GM12892 (cell line): Measurements from ENCODE around the gene MTFP1.

Experiments
- DNase-seq: peaks from one replicate; pipeline ENCODE4 v3.0.0; 2011; ENCODE audit not compliant: insufficient read length
- FAIRE-seq: peaks from 2 replicates; lab custom pipeline; 2011; peaks lifted over from hg19 to GRCh38; lab: Jason Lieb, UNC
- POLR2A ChIP-seq: IDR thresholded peaks from 2 replicates; pipeline ENCODE4 v1.6.1; 2011; ENCODE audit warnings: low read depth, low read length, control low read depth
- POLR2AphosphoS5 ChIP-seq: IDR thresholded peaks from 2 replicates; pipeline ENCODE4 v1.6.1; 2011; ENCODE audit warnings: low read depth, low read length, control low read depth
- TAF1 ChIP-seq: IDR thresholded peaks from 2 replicates; pipeline ENCODE4 v1.6.1; 2011; ENCODE audit warnings: low read depth, mild to moderate bottlenecking, control low read depth, low read length, borderline replicate concordance

The MTFP1 gene

GRCh38 chr22:30422481-30423300, 2.9 kb upstream of the MTFP1 start:
- no peak for DNase-seq
- TF ChIP-seq TAF1: no peak
- TF ChIP-seq POLR2AphosphoS5: no peak
- no peak for TF ChIP-seq POLR2A
- FAIRE-seq: no peak

DNA sequence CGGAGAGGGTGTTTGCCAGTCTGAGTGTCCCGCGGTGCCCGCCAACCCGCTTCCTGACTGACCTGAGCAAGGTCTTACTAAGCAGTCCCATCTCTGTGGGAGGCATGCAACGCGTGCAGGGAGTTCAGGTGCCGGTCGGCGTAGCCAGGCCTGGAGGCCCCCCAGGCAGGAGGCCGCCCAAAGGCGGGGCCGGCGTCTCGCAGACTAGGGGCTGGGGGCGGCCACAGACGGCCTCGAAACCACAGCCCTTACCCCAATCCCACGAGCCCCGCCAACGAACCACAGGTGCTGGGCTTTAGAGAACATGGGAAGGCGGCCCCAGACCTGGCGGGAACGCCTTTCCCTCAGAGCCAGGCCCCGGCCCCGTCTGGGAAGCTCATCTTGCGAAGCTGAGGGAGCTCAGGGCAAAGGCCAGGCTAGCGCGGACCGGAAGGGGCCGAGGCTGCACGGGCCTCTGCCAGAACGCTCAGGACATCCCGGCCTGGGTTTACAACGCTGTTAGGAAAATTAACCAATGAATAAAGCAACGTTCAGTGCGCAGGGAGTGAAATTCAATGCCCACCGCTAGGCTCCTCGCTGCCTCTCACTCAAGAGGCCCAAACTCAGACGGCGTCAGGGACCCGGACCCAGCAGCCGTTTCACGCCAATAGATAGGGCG, 2.1 kb upstream of the MTFP1 start:
- FAIRE-seq: no peak
- TF ChIP-seq POLR2AphosphoS5: peak; percentile 80
- no peak for TF ChIP-seq TAF1
- peak; percentile 67 for TF ChIP-seq POLR2A
- DNase-seq: peak; percentile 47

GRCh38 chr22:30423959-30424533, 1.5 kb upstream of the MTFP1 start:
- peak; percentile 99 for FAIRE-seq
- peak; percentile 94 for DNase-seq
- no peak for TF ChIP-seq TAF1
- TF ChIP-seq POLR2AphosphoS5: 0 out of 2 replicates have a peak, but pooled peaks have one; percentile 44
- TF ChIP-seq POLR2A: peak; percentile 30; the same call in 1 of the 2 replicates

DNA sequence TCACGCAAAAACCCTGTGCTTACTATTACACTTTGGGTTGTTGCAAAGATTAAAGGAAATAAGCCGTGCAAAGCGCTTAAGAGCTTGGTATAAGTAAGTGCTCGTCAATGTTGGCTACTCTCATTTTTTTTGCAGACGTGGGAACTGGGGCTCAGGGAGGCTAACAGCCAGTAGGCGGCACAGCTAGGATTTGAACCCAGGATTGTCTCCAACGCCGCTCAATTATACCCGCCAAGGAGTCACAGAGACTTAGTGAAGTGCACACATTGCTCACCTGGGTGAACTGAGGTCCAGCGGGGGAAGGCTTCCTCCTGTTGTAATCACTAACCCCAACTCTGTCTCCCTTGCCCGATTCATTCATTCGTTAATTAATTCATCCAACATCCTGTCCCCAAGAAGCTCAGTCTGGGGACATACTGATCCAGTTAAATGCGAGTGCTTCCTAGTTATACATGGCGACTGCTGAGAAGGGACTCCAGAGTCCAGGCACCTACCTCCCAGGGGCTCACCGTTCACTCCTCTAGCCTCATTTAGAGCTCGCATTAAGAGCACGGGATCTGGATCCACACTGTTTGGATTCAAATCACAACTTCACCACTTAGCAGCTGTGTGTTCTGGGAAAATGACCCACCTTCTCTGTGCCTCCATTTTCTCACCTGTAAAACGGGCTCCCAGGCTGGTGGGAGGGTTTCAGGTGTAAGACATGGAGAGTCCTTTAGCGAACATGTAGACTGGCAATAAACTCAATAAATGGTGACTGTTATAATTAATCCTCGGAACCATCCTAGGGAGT, 838 bp upstream of the MTFP1 start:
- no peak for DNase-seq
- no peak for TF ChIP-seq TAF1
- no peak for TF ChIP-seq POLR2AphosphoS5
- no peak for TF ChIP-seq POLR2A

GRCh38 chr22:30425327-30425615, 297 bp upstream of the MTFP1 start:
- TF ChIP-seq POLR2AphosphoS5 (no peak), POLR2A (no peak), TAF1 (no peak)

More for the DNA sequence above, 838 bp upstream of the MTFP1 start:
- peak; percentile 65 for FAIRE-seq

DNA sequence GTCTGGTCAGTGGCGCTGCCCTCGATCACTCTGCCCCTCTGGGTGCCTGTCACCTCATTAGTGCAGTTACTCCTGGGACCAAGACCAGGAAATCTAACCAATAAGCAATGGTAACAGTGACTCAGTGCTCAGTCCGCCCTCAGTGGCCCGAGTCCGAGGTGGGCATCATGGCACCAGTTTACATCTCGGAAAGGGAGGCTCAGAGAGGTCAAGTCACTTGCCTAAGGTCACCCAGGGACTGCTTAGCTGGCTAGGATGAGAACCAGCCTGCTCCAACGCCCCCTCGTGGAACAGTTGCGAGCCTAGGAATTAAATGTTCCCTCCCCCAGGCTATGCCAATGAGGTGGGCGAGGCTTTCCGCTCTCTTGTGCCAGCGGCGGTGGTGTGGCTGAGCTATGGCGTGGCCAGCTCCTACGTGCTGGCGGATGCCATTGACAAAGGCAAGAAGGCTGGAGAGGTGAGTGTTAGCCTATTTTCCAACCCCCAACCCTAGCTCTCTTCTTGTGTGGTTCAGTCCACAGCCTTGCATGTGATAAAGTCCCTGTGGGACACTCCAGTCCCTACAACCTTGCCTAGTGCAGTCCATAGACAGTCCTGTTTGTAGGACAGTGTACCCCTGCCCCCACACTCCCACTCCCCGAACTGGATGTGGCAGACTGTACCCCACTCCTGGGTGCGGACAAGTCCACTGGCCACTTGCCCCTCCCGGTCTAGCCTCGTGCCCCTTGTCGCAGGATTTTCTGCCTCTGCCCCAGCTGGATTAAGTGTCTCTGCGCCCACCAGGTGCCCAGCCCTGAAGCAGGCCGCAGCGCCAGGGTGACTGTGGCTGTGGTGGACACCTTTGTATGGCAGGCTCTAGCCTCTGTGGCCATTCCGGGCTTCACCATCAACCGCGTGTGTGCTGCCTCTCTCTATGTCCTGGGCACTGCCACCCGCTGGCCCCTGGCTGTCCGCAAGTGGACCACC, 1.1 kb downstream of the MTFP1 start:
- TF ChIP-seq POLR2A: no peak
- TF ChIP-seq POLR2AphosphoS5: no peak
- TF ChIP-seq TAF1: no peak
- FAIRE-seq: peak; percentile 94

More at GRCh38 chr22:30425327-30425615, 297 bp upstream of the MTFP1 start:
- DNase-seq: no peak
- no peak for FAIRE-seq

GRCh38 chr22:30427871-30428270, 2.3 kb downstream of the MTFP1 start:
- FAIRE-seq (no peak), DNase-seq (no peak)
- TF ChIP-seq POLR2AphosphoS5: no peak
- TF ChIP-seq TAF1: no peak
- no peak for TF ChIP-seq POLR2A

More for the DNA sequence above, 1.1 kb downstream of the MTFP1 start:
- peak; percentile 72 for DNase-seq

GRCh38 chr22:30429887-30430286, 4.3 kb downstream of the MTFP1 start:
- TF ChIP-seq POLR2A: no peak
- TF ChIP-seq TAF1: no peak
- TF ChIP-seq POLR2AphosphoS5: no peak
- no peak for DNase-seq
- FAIRE-seq: no peak

- no peak for DNase-seq
- no peak for FAIRE-seq
- TF ChIP-seq TAF1 (no peak), POLR2AphosphoS5 (no peak), POLR2A (no peak)
Measured at GRCh38 chr22:30430933-30431332, 5.4 kb downstream of the MTFP1 start.

DNA sequence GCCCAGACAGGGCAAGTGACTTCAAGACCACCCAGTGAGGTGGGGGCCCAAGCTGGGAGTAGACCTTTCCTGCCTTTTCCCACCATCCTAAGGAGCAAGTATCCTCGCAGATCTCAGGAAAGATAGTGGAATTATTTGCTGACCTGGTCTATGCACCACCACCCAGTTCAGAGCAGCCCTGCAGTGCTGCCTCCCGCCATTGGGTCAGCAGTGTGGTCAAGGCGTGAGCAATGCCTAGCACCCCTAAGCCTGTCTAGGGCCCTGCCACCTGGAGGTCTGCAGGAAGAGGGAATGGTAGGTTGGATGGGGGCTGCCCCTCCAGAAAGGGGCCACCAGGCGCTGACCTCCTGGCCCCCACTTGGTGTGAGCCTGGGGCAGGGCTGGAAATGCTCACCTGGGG, 6.5 kb downstream of the MTFP1 start:
- FAIRE-seq (no peak), DNase-seq (no peak)
- TF ChIP-seq POLR2AphosphoS5 (no peak), TAF1 (no peak), POLR2A (no peak)

DNA sequence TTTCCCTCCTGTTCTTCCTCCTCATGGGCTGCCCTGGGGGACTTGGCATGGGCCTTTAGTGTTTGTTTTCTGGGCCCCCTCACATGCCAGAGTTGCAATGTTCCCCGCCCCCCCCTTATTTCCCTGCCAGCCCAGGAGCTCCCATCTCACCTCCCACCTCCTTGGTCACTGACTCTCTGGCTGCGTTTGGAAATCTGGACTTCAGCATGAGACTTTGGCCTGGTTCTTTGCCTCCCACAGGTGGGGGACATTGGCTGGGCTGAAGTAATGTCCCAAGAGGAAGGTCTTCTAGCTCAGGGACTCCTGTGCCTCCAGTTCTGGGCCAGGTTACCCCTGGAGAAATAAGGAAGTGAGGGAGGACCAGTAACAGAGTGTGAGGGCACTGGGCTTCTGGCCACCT, 7.0 kb downstream of the MTFP1 start:
- FAIRE-seq (no peak), DNase-seq (no peak)
- no peak for TF ChIP-seq POLR2A
- no peak for TF ChIP-seq POLR2AphosphoS5
